ENCODE results near the gene EGR1. TPM values are rescaled to one million over a fixed set of nuclear protein-coding genes. Genes with fewer than 3 reads are reported as not detected.
A peak's percentile ranks its signal among the peaks of the same experiment; 100 is the strongest.

Gene EGR1
- total RNA-seq (2014; rRNA removed; shearing (Covaris generic); ENCODE audit: low replicate concordance): 0.61 and 1.7 TPM in 2 replicates

DNA sequence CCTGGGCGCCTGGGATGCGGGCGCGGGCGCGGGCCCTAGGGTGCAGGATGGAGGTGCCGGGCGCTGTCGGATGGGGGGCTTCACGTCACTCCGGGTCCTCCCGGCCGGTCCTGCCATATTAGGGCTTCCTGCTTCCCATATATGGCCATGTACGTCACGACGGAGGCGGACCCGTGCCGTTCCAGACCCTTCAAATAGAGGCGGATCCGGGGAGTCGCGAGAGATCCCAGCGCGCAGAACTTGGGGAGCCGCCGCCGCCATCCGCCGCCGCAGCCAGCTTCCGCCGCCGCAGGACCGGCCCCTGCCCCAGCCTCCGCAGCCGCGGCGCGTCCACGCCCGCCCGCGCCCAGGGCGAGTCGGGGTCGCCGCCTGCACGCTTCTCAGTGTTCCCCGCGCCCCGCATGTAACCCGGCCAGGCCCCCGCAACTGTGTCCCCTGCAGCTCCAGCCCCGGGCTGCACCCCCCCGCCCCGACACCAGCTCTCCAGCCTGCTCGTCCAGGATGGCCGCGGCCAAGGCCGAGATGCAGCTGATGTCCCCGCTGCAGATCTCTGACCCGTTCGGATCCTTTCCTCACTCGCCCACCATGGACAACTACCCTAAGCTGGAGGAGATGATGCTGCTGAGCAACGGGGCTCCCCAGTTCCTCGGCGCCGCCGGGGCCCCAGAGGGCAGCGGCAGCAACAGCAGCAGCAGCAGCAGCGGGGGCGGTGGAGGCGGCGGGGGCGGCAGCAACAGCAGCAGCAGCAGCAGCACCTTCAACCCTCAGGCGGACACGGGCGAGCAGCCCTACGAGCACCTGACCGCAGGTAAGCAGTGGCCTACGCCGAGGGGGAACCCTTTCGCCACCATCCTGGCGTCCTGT is at the start of gene EGR1:
Gene EGR1, plus strand, starts transcription at position 219 of the 864 bp plus-strand sequence. Its CDS starts 283 bp downstream, at position 502.
- H3K36me3 ChIP-seq (ENCODE audit: insufficient read depth, low read length): no peaks in the 10 kb centered on the region
- no peaks in the 10 kb centered on the region; the same call in 1 of the 2 replicates for H4K20me1 ChIP-seq (ENCODE audit: insufficient read depth, low read depth, low read length)
- H3K4me3 ChIP-seq (ENCODE audit: low read length): peak within 1 kb of the TSS; percentile 73
- peaks cover 4% of the 10 kb centered on the region; the same call in 1 of the 2 replicates for H3K27me3 ChIP-seq (ENCODE audit: low read length)
- peak within 1 kb of the TSS; percentile 97 for H2AFZ ChIP-seq (ENCODE audit: low read length)
- H3K9me3 ChIP-seq (ENCODE audit: low read length): no peaks in the 10 kb centered on the region
- H3K27ac ChIP-seq (ENCODE audit: low read length): peak within 1 kb of the TSS; percentile 57
- peaks cover 20% of the 10 kb centered on the region for H3K4me1 ChIP-seq (ENCODE audit: low read length)
- H3K4me2 ChIP-seq (ENCODE audit: low read depth, low read length, poor library complexity, severe bottlenecking): peak within 1 kb of the TSS; percentile 96
- DNase-seq: peak; percentile 98
- H3K9ac ChIP-seq (ENCODE audit: low read length): peak within 1 kb of the TSS; percentile 78
- H3K9me2 ChIP-seq (replicated peaks; ENCODE audit: insufficient read depth, low read length): no peaks in the 10 kb centered on the region
- H3K79me2 ChIP-seq (ENCODE audit: low read length): no peaks in the 10 kb centered on the region

GRCh38 chr5:138418444-138418843 is 46.8 kb upstream of the EGR1 start:
- Histone ChIP-seq H3K27ac (ENCODE audit: low read length) (no peak overlapping the region), H3K27me3 (ENCODE audit: low read length) (no peaks in the 10 kb centered on the region), H3K9ac (ENCODE audit: low read length) (no peak overlapping the region), H3K9me2 (replicated peaks; ENCODE audit: insufficient read depth, low read length) (no peaks in the 10 kb centered on the region), H3K4me1 (ENCODE audit: low read length) (no peaks in the 10 kb centered on the region), H3K9me3 (ENCODE audit: low read length) (no peaks in the 10 kb centered on the region), H4K20me1 (ENCODE audit: insufficient read depth, low read depth, low read length) (no peaks in the 10 kb centered on the region), H3K36me3 (ENCODE audit: insufficient read depth, low read length) (peaks cover 44% of the 10 kb centered on the region), H3K4me2 (ENCODE audit: low read depth, low read length, poor library complexity, severe bottlenecking) (no peak overlapping the region), H2AFZ (ENCODE audit: low read length) (no peak overlapping the region), H3K4me3 (ENCODE audit: low read length) (no peak overlapping the region), H3K79me2 (ENCODE audit: low read length) (no peaks in the 10 kb centered on the region)
- no peak for DNase-seq

DNA sequence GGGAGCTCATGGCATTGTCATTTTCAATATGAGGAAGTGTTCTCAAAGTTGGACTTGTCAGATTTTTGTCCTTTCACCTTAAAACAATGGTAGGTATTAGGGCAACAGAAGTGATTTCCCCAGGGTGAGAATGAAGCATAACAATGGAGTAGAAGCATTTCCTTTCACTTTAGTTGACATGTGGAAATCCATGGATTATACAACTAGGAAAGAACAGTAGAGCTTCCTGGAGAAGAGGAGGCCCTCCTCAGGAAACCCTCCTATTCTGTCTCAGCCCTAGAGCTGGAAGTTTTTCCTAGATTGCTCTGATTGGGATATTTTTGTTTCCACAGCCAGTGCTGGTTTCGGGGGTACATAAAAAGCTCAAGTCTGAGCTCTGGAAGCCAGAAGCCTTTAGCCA is 40.2 kb upstream of the EGR1 start:
- H3K9ac ChIP-seq (ENCODE audit: low read length): no peak overlapping the region
- no peaks in the 10 kb centered on the region for H3K4me1 ChIP-seq (ENCODE audit: low read length)
- H3K4me3 ChIP-seq (ENCODE audit: low read length): no peak overlapping the region
- H3K27me3 ChIP-seq (ENCODE audit: low read length): no peaks in the 10 kb centered on the region
- H3K27ac ChIP-seq (ENCODE audit: low read length): no peak overlapping the region
- no peaks in the 10 kb centered on the region for H3K9me3 ChIP-seq (ENCODE audit: low read length)
- H3K4me2 ChIP-seq (ENCODE audit: low read depth, low read length, poor library complexity, severe bottlenecking): no peak overlapping the region
- DNase-seq: no peak
- H3K9me2 ChIP-seq (replicated peaks; ENCODE audit: insufficient read depth, low read length): no peaks in the 10 kb centered on the region
- H4K20me1 ChIP-seq (ENCODE audit: insufficient read depth, low read depth, low read length): no peaks in the 10 kb centered on the region
- H2AFZ ChIP-seq (ENCODE audit: low read length): no peak overlapping the region
- H3K36me3 ChIP-seq (ENCODE audit: insufficient read depth, low read length): peaks cover 56% of the 10 kb centered on the region
- H3K79me2 ChIP-seq (ENCODE audit: low read length): no peaks in the 10 kb centered on the region

DNA sequence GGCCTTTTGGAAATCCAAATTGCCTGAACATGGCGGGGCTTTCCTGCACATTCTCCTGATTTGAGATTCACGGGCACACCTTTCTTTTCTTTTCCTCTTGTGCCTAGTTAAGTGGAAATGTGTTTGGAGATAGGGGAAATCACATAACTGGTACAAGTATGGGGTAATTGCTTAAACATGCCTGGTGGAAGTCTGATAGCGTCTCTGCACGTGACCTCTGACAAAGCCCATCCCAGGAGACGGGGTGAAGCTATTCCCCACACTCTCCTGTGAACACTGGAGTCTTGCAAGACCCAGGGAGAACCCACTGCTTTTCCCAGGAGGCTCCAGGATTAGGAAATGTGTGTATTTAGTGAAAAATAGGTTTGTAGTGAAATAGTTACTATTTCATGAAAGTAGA is 29.3 kb upstream of the EGR1 start:
- DNase-seq: no peak
- Histone ChIP-seq H2AFZ (ENCODE audit: low read length) (no peak overlapping the region), H3K9me2 (replicated peaks; ENCODE audit: insufficient read depth, low read length) (no peaks in the 10 kb centered on the region), H3K27me3 (ENCODE audit: low read length) (no peaks in the 10 kb centered on the region), H3K9ac (ENCODE audit: low read length) (no peak overlapping the region), H3K79me2 (ENCODE audit: low read length) (no peaks in the 10 kb centered on the region), H4K20me1 (ENCODE audit: insufficient read depth, low read depth, low read length) (peaks cover 3% of the 10 kb centered on the region; the same call in 1 of the 2 replicates), H3K9me3 (ENCODE audit: low read length) (no peaks in the 10 kb centered on the region), H3K4me3 (ENCODE audit: low read length) (no peak overlapping the region), H3K36me3 (ENCODE audit: insufficient read depth, low read length) (peaks cover 31% of the 10 kb centered on the region), H3K4me1 (ENCODE audit: low read length) (peaks cover 12% of the 10 kb centered on the region), H3K27ac (ENCODE audit: low read length) (no peak overlapping the region), H3K4me2 (ENCODE audit: low read depth, low read length, poor library complexity, severe bottlenecking) (no peak overlapping the region)

- peak overlapping the region; percentile 71 for H3K9ac ChIP-seq (ENCODE audit: low read length)
These were observed 27.1 kb upstream of the EGR1 start for GRCh38 chr5:138438003-138438723.

GRCh38 chr5:138438724-138439476 is 26.4 kb upstream of the EGR1 start, which contains the start of gene REEP2:
TSS of gene REEP2 (plus strand) at chr5:138439057. CDS start at chr5:138439209, 152 bp downstream.
- no peak within 1 kb of the TSS for H3K27ac ChIP-seq (ENCODE audit: low read length)
- no peaks in the 10 kb centered on the region for H3K27me3 ChIP-seq (ENCODE audit: low read length)
- H3K4me2 ChIP-seq (ENCODE audit: low read depth, low read length, poor library complexity, severe bottlenecking): peak within 1 kb of the TSS; percentile 94
- H3K9me2 ChIP-seq (replicated peaks; ENCODE audit: insufficient read depth, low read length): no peaks in the 10 kb centered on the region
- H3K9me3 ChIP-seq (ENCODE audit: low read length): no peaks in the 10 kb centered on the region
- no peaks in the 10 kb centered on the region for H3K79me2 ChIP-seq (ENCODE audit: low read length)
- peak within 1 kb of the TSS; percentile 71 for H3K9ac ChIP-seq (ENCODE audit: low read length)
- H3K4me3 ChIP-seq (ENCODE audit: low read length): peak within 1 kb of the TSS; percentile 71
- peaks cover 22% of the 10 kb centered on the region for H3K36me3 ChIP-seq (ENCODE audit: insufficient read depth, low read length)
- H3K4me1 ChIP-seq (ENCODE audit: low read length): peaks cover 12% of the 10 kb centered on the region
- peak within 1 kb of the TSS; percentile 70; the same call in 1 of the 2 replicates for H2AFZ ChIP-seq (ENCODE audit: low read length)
- H4K20me1 ChIP-seq (ENCODE audit: insufficient read depth, low read depth, low read length): peaks cover 3% of the 10 kb centered on the region; the same call in 1 of the 2 replicates
- DNase-seq: peak; percentile 72

More at GRCh38 chr5:138438003-138438723, 27.1 kb upstream of the EGR1 start:
- Histone ChIP-seq H3K9me3 (ENCODE audit: low read length) (no peaks in the 10 kb centered on the region), H3K27me3 (ENCODE audit: low read length) (no peaks in the 10 kb centered on the region), H3K79me2 (ENCODE audit: low read length) (no peaks in the 10 kb centered on the region), H3K4me3 (ENCODE audit: low read length) (peak overlapping the region; percentile 71), H3K4me1 (ENCODE audit: low read length) (peaks cover 12% of the 10 kb centered on the region), H3K27ac (ENCODE audit: low read length) (no peak overlapping the region), H2AFZ (ENCODE audit: low read length) (no peak overlapping the region), H3K36me3 (ENCODE audit: insufficient read depth, low read length) (peaks cover 22% of the 10 kb centered on the region), H4K20me1 (ENCODE audit: insufficient read depth, low read depth, low read length) (peaks cover 3% of the 10 kb centered on the region; the same call in 1 of the 2 replicates), H3K4me2 (ENCODE audit: low read depth, low read length, poor library complexity, severe bottlenecking) (peak overlapping the region; percentile 94), H3K9me2 (replicated peaks; ENCODE audit: insufficient read depth, low read length) (no peaks in the 10 kb centered on the region)
- no peak for DNase-seq

GRCh38 chr5:138439477-138440158 is 25.7 kb upstream of the EGR1 start:
- peak overlapping the region; percentile 71 for H3K9ac ChIP-seq (ENCODE audit: low read length)
- no peaks in the 10 kb centered on the region for H3K9me3 ChIP-seq (ENCODE audit: low read length)
- no peaks in the 10 kb centered on the region for H3K79me2 ChIP-seq (ENCODE audit: low read length)
- peak overlapping the region; percentile 71 for H3K4me3 ChIP-seq (ENCODE audit: low read length)
- H3K27ac ChIP-seq (ENCODE audit: low read length): no peak overlapping the region
- DNase-seq: no peak
- peak overlapping the region; percentile 94 for H3K4me2 ChIP-seq (ENCODE audit: low read depth, low read length, poor library complexity, severe bottlenecking)
- H3K4me1 ChIP-seq (ENCODE audit: low read length): peaks cover 12% of the 10 kb centered on the region
- peaks cover 20% of the 10 kb centered on the region for H3K36me3 ChIP-seq (ENCODE audit: insufficient read depth, low read length)
- H3K27me3 ChIP-seq (ENCODE audit: low read length): no peaks in the 10 kb centered on the region
- H2AFZ ChIP-seq (ENCODE audit: low read length): peak overlapping the region; percentile 70; the same call in 1 of the 2 replicates
- no peaks in the 10 kb centered on the region for H3K9me2 ChIP-seq (replicated peaks; ENCODE audit: insufficient read depth, low read length)
- peaks cover 3% of the 10 kb centered on the region; the same call in 1 of the 2 replicates for H4K20me1 ChIP-seq (ENCODE audit: insufficient read depth, low read depth, low read length)

Measured in Karpas-422 (cell line).